DND-41 (cell line): ENCODE data around the gene TBC1D22A.

Experiments
- ATAC-seq: fragments of 200-7000 bp; cut with Tn5 transposase; 3 replicates; pipeline ENCODE4 v1.9.1; 2021; ENCODE audit warnings: low read depth; ENCODE audit not compliant: insufficient read depth
- DNase-seq: peaks from one replicate; pipeline ENCODE4 v3.0.0-alpha.2; 2020
- H2AFZ ChIP-seq: 2 replicates; pipeline ENCODE4 v1.6.0; 2012; ENCODE audit warnings: low read depth, low read length
- H3K27ac ChIP-seq: 2 replicates; pipeline ENCODE4 v1.5.1; 2012; ENCODE audit warnings: low read length, inconsistent platforms
- H3K27me3 ChIP-seq: fragments of 200-600 bp; sonication (generic); 2 replicates; pipeline ENCODE4 v1.6.0; 2012; ENCODE audit warnings: low read length, mild to moderate bottlenecking, inconsistent platforms; ENCODE audit not compliant: insufficient read depth, poor library complexity
- H3K36me3 ChIP-seq: 2 replicates; pipeline ENCODE4 v1.5.1; 2012; ENCODE audit warnings: low read length, inconsistent platforms; ENCODE audit not compliant: insufficient read depth
- H3K4me1 ChIP-seq: 2 replicates; pipeline ENCODE4 v1.5.1; 2012; ENCODE audit warnings: mild to moderate bottlenecking, low read length; ENCODE audit not compliant: insufficient read depth
- H3K4me2 ChIP-seq: 2 replicates; pipeline ENCODE4 v1.6.0; 2012; ENCODE audit warnings: mild to moderate bottlenecking, moderate library complexity, low read length, inconsistent platforms; ENCODE audit not compliant: insufficient read depth
- H3K4me3 ChIP-seq, 2 experiments: fragments of 200-600 bp in 1 of 2; shearing (Covaris generic) in 1 of 2; 2 replicates each; pipeline ENCODE4 v1.5.1; 2012 to 2016; ENCODE audit warnings: inconsistent platforms in 2 of 2, low read length in 2 of 2, mild to moderate bottlenecking in 2 of 2, low read depth in 1 of 2, moderate library complexity in 1 of 2
- H3K79me2 ChIP-seq: 2 replicates; pipeline ENCODE4 v1.6.0; 2012; ENCODE audit warnings: low read length, inconsistent platforms; ENCODE audit not compliant: insufficient read depth
- H3K9ac ChIP-seq: 2 replicates; pipeline ENCODE4 v1.6.0; 2012; ENCODE audit warnings: low read depth, mild to moderate bottlenecking, inconsistent platforms, low read length, moderate library complexity
- H3K9me3 ChIP-seq: 2 replicates; pipeline ENCODE4 v1.5.1; 2012; ENCODE audit warnings: low read length, moderate library complexity, mild to moderate bottlenecking, inconsistent platforms; ENCODE audit not compliant: insufficient read depth, severe bottlenecking
- H4K20me1 ChIP-seq: 2 replicates; pipeline ENCODE4 v1.6.0; 2012; ENCODE audit warnings: low read length; ENCODE audit not compliant: insufficient read depth
- EZH2 ChIP-seq: IDR thresholded peaks from 3 replicates; pipeline ENCODE4 v1.6.1; 2012; ENCODE audit warnings: borderline replicate concordance, low read depth, mild to moderate bottlenecking, moderate library complexity, low read length, inconsistent platforms; ENCODE audit not compliant: severe bottlenecking
- TF ChIP-seq, protein P1 (sequence below): IDR thresholded peaks from 2 replicates; pipeline ENCODE4 v1.5.1; 2012; ENCODE audit warnings: borderline replicate concordance, low read length, moderate library complexity, mild to moderate bottlenecking; ENCODE audit not compliant: poor library complexity, severe bottlenecking; ENCODE audit errors: extremely low read depth

The TBC1D22A gene

DNA sequence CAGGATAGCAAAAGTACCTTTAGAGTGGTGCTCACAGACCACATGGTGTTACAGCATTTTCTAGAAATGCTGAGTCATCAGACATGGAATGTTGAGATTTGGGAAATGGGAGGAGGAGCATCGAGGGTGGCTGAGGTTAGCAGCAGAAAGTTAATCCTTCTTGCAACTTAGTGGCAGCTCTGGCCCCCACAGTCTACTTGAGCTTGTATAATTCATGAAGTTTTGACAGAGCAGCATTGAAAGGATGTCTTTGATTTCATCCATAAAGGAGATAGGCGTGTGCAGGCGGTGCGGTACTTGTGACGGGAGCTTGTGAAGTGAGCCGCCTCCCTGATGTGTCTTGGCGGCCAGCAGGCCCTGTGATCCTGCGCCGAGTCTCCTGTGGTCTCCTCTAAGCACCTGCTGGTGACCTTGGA, 330.5 kb downstream of the TBC1D22A start:
- no peak for TF ChIP-seq EZH2
- TF ChIP-seq, protein P1, sequence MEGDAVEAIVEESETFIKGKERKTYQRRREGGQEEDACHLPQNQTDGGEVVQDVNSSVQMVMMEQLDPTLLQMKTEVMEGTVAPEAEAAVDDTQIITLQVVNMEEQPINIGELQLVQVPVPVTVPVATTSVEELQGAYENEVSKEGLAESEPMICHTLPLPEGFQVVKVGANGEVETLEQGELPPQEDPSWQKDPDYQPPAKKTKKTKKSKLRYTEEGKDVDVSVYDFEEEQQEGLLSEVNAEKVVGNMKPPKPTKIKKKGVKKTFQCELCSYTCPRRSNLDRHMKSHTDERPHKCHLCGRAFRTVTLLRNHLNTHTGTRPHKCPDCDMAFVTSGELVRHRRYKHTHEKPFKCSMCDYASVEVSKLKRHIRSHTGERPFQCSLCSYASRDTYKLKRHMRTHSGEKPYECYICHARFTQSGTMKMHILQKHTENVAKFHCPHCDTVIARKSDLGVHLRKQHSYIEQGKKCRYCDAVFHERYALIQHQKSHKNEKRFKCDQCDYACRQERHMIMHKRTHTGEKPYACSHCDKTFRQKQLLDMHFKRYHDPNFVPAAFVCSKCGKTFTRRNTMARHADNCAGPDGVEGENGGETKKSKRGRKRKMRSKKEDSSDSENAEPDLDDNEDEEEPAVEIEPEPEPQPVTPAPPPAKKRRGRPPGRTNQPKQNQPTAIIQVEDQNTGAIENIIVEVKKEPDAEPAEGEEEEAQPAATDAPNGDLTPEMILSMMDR, result no peak
- no peaks in the 10 kb centered on the region for H3K9me3 ChIP-seq
- no peaks in the 10 kb centered on the region for H3K4me1 ChIP-seq
- ATAC-seq, result no peak
- H3K9ac ChIP-seq, result no peak overlapping the region
- H3K4me3 ChIP-seq, result no peak overlapping the region
- no peak overlapping the region for H3K27ac ChIP-seq
- H2AFZ ChIP-seq, result no peak overlapping the region
- DNase-seq, result no peak
- 0 out of 2 replicates have a peak, but pooled peaks cover 9% of the 10 kb centered on the region for H4K20me1 ChIP-seq
- H3K27me3 ChIP-seq, result no peaks in the 10 kb centered on the region
- no peak overlapping the region for H3K4me2 ChIP-seq
- no peaks in the 10 kb centered on the region for H3K79me2 ChIP-seq
- H3K36me3 ChIP-seq, result 0 out of 2 replicates have a peak, but pooled peaks cover 2% of the 10 kb centered on the region

DNA sequence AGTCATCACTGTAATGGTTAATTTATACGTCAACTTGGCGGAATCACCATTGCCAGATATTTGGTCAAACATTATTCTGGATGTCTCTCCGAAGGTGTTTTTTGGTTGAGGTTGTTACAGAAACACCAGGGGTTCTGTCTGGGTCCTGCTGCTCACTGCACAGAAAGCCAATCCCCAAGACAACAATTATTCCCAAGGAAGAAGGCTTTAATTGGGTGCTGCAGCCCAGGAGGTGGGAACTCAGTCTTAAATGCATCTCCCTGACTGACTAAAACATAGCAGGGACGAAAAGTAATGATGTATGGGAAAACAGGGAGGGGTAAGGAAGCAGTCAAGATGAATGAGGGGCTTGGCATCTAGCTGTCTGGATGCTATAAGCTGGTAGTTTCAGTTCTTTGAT, 331.3 kb downstream of the TBC1D22A start:
- ATAC-seq (no peak), DNase-seq (no peak)
- Histone ChIP-seq H3K9me3 (no peaks in the 10 kb centered on the region), H3K4me1 (no peaks in the 10 kb centered on the region), H3K9ac (no peak overlapping the region), H3K27ac (no peak overlapping the region), H4K20me1 (0 out of 2 replicates have a peak, but pooled peaks cover 9% of the 10 kb centered on the region), H3K4me3 (no peak overlapping the region), H3K4me2 (no peak overlapping the region), H2AFZ (no peak overlapping the region), H3K27me3 (no peaks in the 10 kb centered on the region), H3K79me2 (no peaks in the 10 kb centered on the region), H3K36me3 (0 out of 2 replicates have a peak, but pooled peaks cover 2% of the 10 kb centered on the region)
- TF ChIP-seq, protein P1, result no peak
- TF ChIP-seq EZH2, result no peak

DNA sequence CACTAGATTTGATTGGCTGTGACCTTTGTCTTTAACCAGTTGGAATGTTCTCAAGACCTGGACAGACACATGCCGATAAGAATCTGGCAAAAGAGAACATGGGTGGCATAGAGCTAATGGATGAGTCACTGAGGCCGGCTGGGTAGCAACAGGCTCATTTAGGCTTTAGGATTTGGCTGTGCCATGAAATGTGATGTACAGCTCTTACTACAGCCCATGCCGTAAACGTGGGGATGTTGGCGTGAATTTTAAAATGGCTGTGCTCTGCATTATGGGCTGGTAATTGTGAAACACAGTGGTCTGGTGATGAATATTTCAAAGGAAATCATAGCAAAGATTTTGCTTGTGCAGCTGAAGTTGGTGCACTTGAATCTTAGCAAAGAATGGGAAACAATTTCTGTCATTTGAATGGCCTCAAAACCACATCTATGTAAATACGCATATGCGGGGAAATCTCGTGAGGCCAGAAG, 332.4 kb downstream of the TBC1D22A start:
- Histone ChIP-seq H3K27me3 (no peaks in the 10 kb centered on the region), H3K9ac (no peak overlapping the region), H3K9me3 (no peaks in the 10 kb centered on the region), H3K4me2 (no peak overlapping the region), H2AFZ (no peak overlapping the region), H3K27ac (no peak overlapping the region), H3K36me3 (0 out of 2 replicates have a peak, but pooled peaks cover 2% of the 10 kb centered on the region), H3K79me2 (no peaks in the 10 kb centered on the region), H4K20me1 (peaks cover 11% of the 10 kb centered on the region; the same call in 1 of the 2 replicates), H3K4me3 (no peak overlapping the region), H3K4me1 (no peaks in the 10 kb centered on the region)
- DNase-seq (no peak), ATAC-seq (no peak)
- TF ChIP-seq, protein P1, result no peak
- TF ChIP-seq EZH2, result no peak
